Right kidney (tissue), 9 donors: ENCODE data around the gene CFLAR.
"Not testable (repeated sequence)": the region's sequence is repeated elsewhere in the genome, so short reads cannot be mapped to it uniquely, and the experiment has no call there.

Experiments used
- DNase-seq: peaks from one replicate; pipeline ENCODE4 v3.0.0-alpha.2; 2016
- long read RNA-seq, 8 donors: transcript quantifications; one replicate each; lab custom pipeline, GENCODE V29; 2026

CFLAR gene
- long read RNA-seq, donor 1, full-length matches to known transcripts = 4 of 4 reads
- long read RNA-seq, donor 1, partial matches to known transcripts = 0 of 4 reads
- long read RNA-seq, donor 1, other reads (novel, unspliced or antisense) = 0 of 4 reads
- long read RNA-seq, donor 2, partial matches to known transcripts = 0 of 4 reads
- long read RNA-seq, donor 2, other reads (novel, unspliced or antisense) = 0 of 4 reads
- long read RNA-seq, donor 3, full-length matches to known transcripts = 4 of 4 reads
- long read RNA-seq, donor 3, partial matches to known transcripts = 0 of 4 reads
- long read RNA-seq, donor 3, other reads (novel, unspliced or antisense) = 0 of 4 reads
- long read RNA-seq, donor 4, full-length matches to known transcripts = 5 of 5 reads
- long read RNA-seq, donor 4, partial matches to known transcripts = 0 of 5 reads
- long read RNA-seq, donor 4, other reads (novel, unspliced or antisense) = 0 of 5 reads
- long read RNA-seq, donor 5, full-length matches to known transcripts = 8 of 8 reads
- long read RNA-seq, donor 5, partial matches to known transcripts = 0 of 8 reads
- long read RNA-seq, donor 5, other reads (novel, unspliced or antisense) = 0 of 8 reads
- long read RNA-seq, donor 6, full-length matches to known transcripts = 7 of 7 reads
- long read RNA-seq, donor 6, partial matches to known transcripts = 0 of 7 reads
- long read RNA-seq, donor 6, other reads (novel, unspliced or antisense) = 0 of 7 reads
- long read RNA-seq, donor 7, full-length matches to known transcripts = 11 of 11 reads
- long read RNA-seq, donor 7, partial matches to known transcripts = 0 of 11 reads
- long read RNA-seq, donor 7, other reads (novel, unspliced or antisense) = 0 of 11 reads
- long read RNA-seq, donor 8, full-length matches to known transcripts = 7 of 7 reads
- long read RNA-seq, donor 8, partial matches to known transcripts = 0 of 7 reads
- long read RNA-seq, donor 8, other reads (novel, unspliced or antisense) = 0 of 7 reads

- peak; percentile 95 for DNase-seq
Observed at GRCh38 chr2:201116115-201116958, at the start of gene CFLAR. Gene CFLAR (plus strand): TSS chr2:201116164. CDS start chr2:201129866, 13,702 bp downstream.

GRCh38 chr2:201070948-201071478 is 45.0 kb upstream of the CFLAR start:
- DNase-seq = no peak

GRCh38 chr2:201071479-201072200 is 44.3 kb upstream of the CFLAR start, which contains the start of the genes HYCC2 and NDUFB3:
Gene HYCC2 (minus strand): TSS chr2:201071671. CDS start chr2:201024009, 47,662 bp downstream.
Gene NDUFB3 (plus strand): TSS chr2:201072001. CDS start chr2:201078883, 6,882 bp downstream.
- peak; percentile 96 for DNase-seq

GRCh38 chr2:201072201-201072530 is 43.8 kb upstream of the CFLAR start:
- DNase-seq = no peak

GRCh38 chr2:201073071-201073470 is 42.9 kb upstream of the CFLAR start:
- no peak for DNase-seq

GRCh38 chr2:201074996-201075395 is 41.0 kb upstream of the CFLAR start:
- DNase-seq = no peak

GRCh38 chr2:201084863-201085262 is 31.1 kb upstream of the CFLAR start:
- no peak for DNase-seq

GRCh38 chr2:201090574-201090973 is 25.4 kb upstream of the CFLAR start:
- DNase-seq = no peak

GRCh38 chr2:201093573-201093972 is 22.4 kb upstream of the CFLAR start:
- no peak for DNase-seq

- DNase-seq = no peak
Observed at GRCh38 chr2:201100497-201100896, 15.5 kb upstream of the CFLAR start.

- DNase-seq = no peak
Observed at GRCh38 chr2:201105759-201106158, 10.2 kb upstream of the CFLAR start.

- DNase-seq = no peak
Observed at GRCh38 chr2:201107624-201108023, 8.3 kb upstream of the CFLAR start.

- no peak for DNase-seq
Observed at GRCh38 chr2:201108341-201108740, 7.6 kb upstream of the CFLAR start.

GRCh38 chr2:201109186-201109585 is 6.8 kb upstream of the CFLAR start:
- no peak for DNase-seq

- DNase-seq = no peak
Observed at GRCh38 chr2:201110615-201111014, 5.3 kb upstream of the CFLAR start.

GRCh38 chr2:201111096-201111495 is 4.9 kb upstream of the CFLAR start:
- DNase-seq = no peak

- no peak for DNase-seq
Observed at GRCh38 chr2:201114350-201114749, 1.6 kb upstream of the CFLAR start.

GRCh38 chr2:201114846-201115245 is 1.1 kb upstream of the CFLAR start:
- DNase-seq = no peak

GRCh38 chr2:201116959-201117734 is 1.2 kb downstream of the CFLAR start:
- DNase-seq = peak; percentile 86

- not testable (repeated sequence) for DNase-seq
Observed at GRCh38 chr2:201117735-201118094, 1.8 kb downstream of the CFLAR start.
